A549 (cell line): ENCODE data around the gene TMEM30A. TPM values are rescaled to one million over a fixed set of nuclear protein-coding genes. Genes with fewer than 3 reads are reported as not detected.

ENCODE experiments used
- ATAC-seq, 2 experiments: fragments of 200-7000 bp in 1 of 2; fragments of >200 bp in 1 of 2; cut with Nextera tagmentation in 1 of 2; cut with Tn5 transposase in 1 of 2; 3 replicates each; pipeline versions ENCODE4 v1.8.0 to v1.9.1; 2018 to 2020; ENCODE audit warnings: mild to moderate bottlenecking in 1 of 2, moderate library complexity in 1 of 2
- CTCF ChIA-PET: fragments of 300-600 bp; sonication (Branson Sonifier 250); formaldehyde crosslinking; extraction: SDS; loops from one replicate; lab custom pipeline; 2021; ENCODE audit warnings: antibody characterized with exemption, inconsistent platforms; lab: Yijun Ruan, JAX
- POLR2A ChIA-PET: fragments of 350-600 bp; formaldehyde crosslinking; extraction: SDS; loops from one replicate; lab custom pipeline; 2021; ENCODE audit warnings: antibody characterized with exemption, inconsistent platforms; lab: Yijun Ruan, JAX
- DNase-seq, 2 experiments: peaks; one replicate each; pipeline versions ENCODE4 v3.0.0 to v3.0.0-alpha.2; 2011 to 2016; ENCODE audit warnings: low read depth in 1 of 2, low spot score in 1 of 2
- FAIRE-seq: peaks from 2 replicates; lab custom pipeline; 2011; peaks lifted over from hg19 to GRCh38; lab: Jason Lieb, UNC
- H3K27ac ChIP-seq, 2 experiments: fragments of >200 bp; sonication (Bioruptor Twin); formaldehyde crosslinking; 3 replicates each; pipeline ENCODE4 v1.5.1; 2016 to 2017
- H3K4me1 ChIP-seq: fragments of >200 bp; sonication (Bioruptor Twin); formaldehyde crosslinking; 3 replicates; pipeline ENCODE4 v1.6.1; 2016
- H3K4me2 ChIP-seq: fragments of >200 bp; sonication (Bioruptor Twin); formaldehyde crosslinking; 3 replicates; pipeline ENCODE4 v1.6.1; 2016
- H3K4me3 ChIP-seq: fragments of >200 bp; sonication (Bioruptor Twin); formaldehyde crosslinking; 3 replicates; pipeline ENCODE4 v1.5.1; 2016
- H3K9me3 ChIP-seq: fragments of >200 bp; sonication (Bioruptor Twin); formaldehyde crosslinking; 3 replicates; pipeline ENCODE4 v1.6.1; 2016
- BCL3 ChIP-seq: fragments of >200 bp; sonication (Bioruptor Twin); formaldehyde crosslinking; IDR thresholded peaks from 3 replicates; pipeline ENCODE4 v1.6.1; 2016
- CBX2 ChIP-seq: fragments of 200-600 bp; sonication (generic); IDR thresholded peaks from 2 replicates; pipeline ENCODE4 v1.6.1; 2016; ENCODE audit warnings: low read depth, mild to moderate bottlenecking, borderline replicate concordance
- CBX8 ChIP-seq: fragments of 200-600 bp; sonication (generic); IDR thresholded peaks from 2 replicates; pipeline ENCODE4 v1.6.1; 2016
- CEBPB ChIP-seq, 2 experiments: fragments of >200 bp in 1 of 2; sonication (Bioruptor Twin) in 1 of 2; formaldehyde crosslinking in 1 of 2; IDR thresholded peaks; 2 replicates each; pipeline ENCODE4 v1.6.1; 2012 to 2016
- CHD2 ChIP-seq: fragments of 150-350 bp; IDR thresholded peaks from 2 replicates; pipeline ENCODE4 v1.6.1; 2014; ENCODE audit warnings: low read length; ENCODE audit not compliant: partially characterized antibody
- E2F6 ChIP-seq: IDR thresholded peaks from 2 replicates; pipeline ENCODE4 v1.6.1; 2012; ENCODE audit warnings: low read depth, borderline replicate concordance
- ELK1 ChIP-seq: fragments of 150-350 bp; IDR thresholded peaks from 2 replicates; pipeline ENCODE4 v1.6.1; 2014; ENCODE audit warnings: low read depth, mild to moderate bottlenecking, low read length
- EP300 ChIP-seq, 2 experiments: fragments of >200 bp; sonication (Bioruptor Twin); formaldehyde crosslinking; IDR thresholded peaks; 2 replicates in 1 of 2; 3 replicates in 1 of 2; pipeline ENCODE4 v1.6.1; 2016 to 2017
- FOSL2 ChIP-seq, 2 experiments: fragments of 450-650 bp in 1 of 2; fragments of >200 bp in 1 of 2; sonication (Bioruptor Twin) in 1 of 2; formaldehyde crosslinking; IDR thresholded peaks; 2 replicates each; pipeline versions ENCODE4 v1.5.0 to v1.6.1; 2016 to 2020; ENCODE audit warnings: mild to moderate bottlenecking in 1 of 2, moderate library complexity in 1 of 2
- HMGXB4 ChIP-seq: fragments of 250-450 bp; sonication (Bioruptor Pico); IDR thresholded peaks from 2 replicates; pipeline ENCODE4 v1.5.0; 2021; ENCODE audit warnings: mild to moderate bottlenecking, moderate library complexity, borderline replicate concordance
- HOXB13 ChIP-seq: fragments of 250-450 bp; sonication (Bioruptor Pico); IDR thresholded peaks from 2 replicates; pipeline ENCODE4 v1.5.0; 2020; ENCODE audit warnings: low read depth, mild to moderate bottlenecking, moderate library complexity
- JUN ChIP-seq, 2 experiments: fragments of >200 bp; sonication (Bioruptor Twin); formaldehyde crosslinking; IDR thresholded peaks; 2 replicates in 1 of 2; 3 replicates in 1 of 2; pipeline ENCODE4 v1.6.1; 2016 to 2017
- KDM1A ChIP-seq: fragments of 200-600 bp; sonication (generic); IDR thresholded peaks from 2 replicates; pipeline ENCODE4 v1.6.1; 2016; ENCODE audit warnings: low read depth, mild to moderate bottlenecking
- KDM5A ChIP-seq: fragments of 200-600 bp; sonication (generic); IDR thresholded peaks from 2 replicates; pipeline ENCODE4 v1.6.1; 2016; ENCODE audit warnings: antibody characterized with exemption, mild to moderate bottlenecking
- PHF8 ChIP-seq: fragments of 200-600 bp; sonication (generic); IDR thresholded peaks from 2 replicates; pipeline ENCODE4 v1.6.1; 2016; ENCODE audit warnings: low read depth, mild to moderate bottlenecking, antibody characterized with exemption, moderate library complexity, borderline replicate concordance
- RAD21 ChIP-seq, 2 experiments: fragments of >200 bp in 1 of 2; sonication (Bioruptor Twin) in 1 of 2; formaldehyde crosslinking in 1 of 2; IDR thresholded peaks in 1 of 2; conservative IDR thresholded peaks in 1 of 2; 2 replicates in 1 of 2; 3 replicates in 1 of 2; pipeline ENCODE4 v1.6.1; 2012 to 2018; ENCODE audit warnings: inconsistent platforms in 1 of 2
- RARB ChIP-seq: fragments of 250-450 bp; sonication (Bioruptor Pico); IDR thresholded peaks from 2 replicates; pipeline ENCODE4 v1.8.0; 2021; ENCODE audit warnings: mild to moderate bottlenecking, moderate library complexity
- SMC3 ChIP-seq: fragments of >200 bp; sonication (Bioruptor Twin); formaldehyde crosslinking; IDR thresholded peaks from 3 replicates; pipeline ENCODE4 v1.6.1; 2018; ENCODE audit warnings: inconsistent platforms
- TFCP2L1 ChIP-seq: fragments of 250-450 bp; sonication (Bioruptor Pico); IDR thresholded peaks from 2 replicates; pipeline ENCODE4 v1.5.0; 2021; ENCODE audit warnings: mild to moderate bottlenecking
- ZC3H11A ChIP-seq: fragments of 450-650 bp; IDR thresholded peaks from 2 replicates; pipeline ENCODE4 v1.6.1; 2014; ENCODE audit warnings: antibody characterized with exemption, mild to moderate bottlenecking
- ZNF302 ChIP-seq: fragments of 250-450 bp; sonication (Bioruptor Pico); IDR thresholded peaks from 2 replicates; pipeline ENCODE4 v1.9.0; 2021; ENCODE audit warnings: inconsistent platforms, mild to moderate bottlenecking, moderate library complexity
- ZSCAN20 ChIP-seq: fragments of 250-450 bp; sonication (Bioruptor Pico); IDR thresholded peaks from 2 replicates; pipeline ENCODE4 v1.8.0; 2022; ENCODE audit warnings: mild to moderate bottlenecking, moderate library complexity
- WGBS: methylation state at CpG from one replicate; pipeline ENCODE4 v1.1.6; 2017; ENCODE audit errors: missing lambda C conversion rate; 5-methylcytosine and 5-hydroxymethylcytosine counted together
- polyA plus RNA-seq, 4 experiments: library from polyadenylated mRNA; depleted of rRNA in 3 of 4; stranded (reverse); fragments of >200 nt; fragmentation: RNase III in 1 of 4; extraction: RNeasy Plus Mini Kit Qiagen cat#74134 plus additional on column Dnase treatment in 1 of 4; gene quantifications; 2 replicates in 3 of 4; 3 replicates in 1 of 4; pipeline ENCODE4 v1.2.3, GENCODE V29; 2011 to 2017

The TMEM30A gene
- polyA plus RNA-seq, 2 of the 4 experiments (the other 2 are of a cell fraction), result 65.1 to 75.5 TPM

- no peak overlapping the region for H3K27ac ChIP-seq
- H3K9me3 ChIP-seq, result no peaks in the 10 kb centered on the region
- peaks cover 12% of the 10 kb centered on the region for H3K4me1 ChIP-seq
- no peak for FAIRE-seq
- no peak for ATAC-seq
- no peak overlapping the region for H3K4me2 ChIP-seq
- no peak for TF ChIP-seq ZNF302 (CRISPR knock-in tag)
- no peak for TF ChIP-seq HMGXB4 (CRISPR knock-in tag)
- no peak for TF ChIP-seq BCL3
- TF ChIP-seq PHF8, result no peak
- TF ChIP-seq TFCP2L1, result no peak
- TF ChIP-seq SMC3, result no peak
- TF ChIP-seq CEBPB (IDR thresholded peaks at IDR 0.05), result no peak
- TF ChIP-seq CHD2, result no peak
- no peak for TF ChIP-seq HOXB13 (CRISPR knock-in tag)
- no peak for TF ChIP-seq ELK1
- no peak for TF ChIP-seq ZC3H11A
- no peak for TF ChIP-seq E2F6
- no peak for TF ChIP-seq RARB (CRISPR knock-in tag)
- TF ChIP-seq JUN (IDR thresholded peaks at IDR 0.05), result no peak
- no peak for TF ChIP-seq KDM5A
- TF ChIP-seq KDM1A, result no peak
- TF ChIP-seq RAD21 (conservative IDR thresholded peaks at IDR 0.05 in 1 of 2, IDR thresholded peaks at IDR 0.05 in 1 of 2), result no peak
- TF ChIP-seq EP300 (IDR thresholded peaks at IDR 0.05), result no peak
- no peak for TF ChIP-seq ZSCAN20 (CRISPR knock-in tag)
- DNase-seq, result no peak
- POLR2A ChIA-PET, result no interaction called here
- no peak overlapping the region for H3K4me3 ChIP-seq
- CTCF ChIA-PET, result no interaction called here
- WGBS, result 85% methylated on average over 1 of the region's 1 CpG
These were observed 43.2 kb upstream of the TMEM30A start for GRCh38 chr6:75327807-75328206.

- TF ChIP-seq CBX2, result no peak
- TF ChIP-seq FOSL2 (IDR thresholded peaks at IDR 0.05), result no peak
- peak; percentile 46 for TF ChIP-seq FOSL2 (CRISPR knock-in tag; IDR thresholded peaks at IDR 0.05)
- TF ChIP-seq CBX8, result no peak
- TF ChIP-seq CEBPB (IDR thresholded peaks at IDR 0.05), result peak; percentile 46 to 53; a peak in 3 of 4 replicates
- DNase-seq (peak; percentile 5 to 31), ATAC-seq (peak; percentile 64; a peak in 4 of 6 replicates), FAIRE-seq (no peak)
- ChIA-PET POLR2A (no interaction called here), CTCF (no interaction called here)
- Histone ChIP-seq H3K4me2 (peak overlapping the region; percentile 17; the same call in 1 of the 3 replicates), H3K9me3 (no peaks in the 10 kb centered on the region), H3K4me3 (no peak overlapping the region), H3K4me1 (peaks cover 12% of the 10 kb centered on the region), H3K27ac (peak overlapping the region in 1 of 2 experiments; percentile 6; a peak in 2 of 6 replicates)
- WGBS, result 65% methylated on average over 2 of the region's 2 CpGs
These were observed 42.1 kb upstream of the TMEM30A start for GRCh38 chr6:75326557-75327258.
